Activated CD8-positive, alpha-beta T cell treated with anti-CD3 and anti-CD28 coated beads for 36 hours (primary cell): ENCODE measurements around the gene MFNG. TPM values are rescaled to one million over a fixed set of nuclear protein-coding genes. Genes with fewer than 3 reads are reported as not detected.
"Not testable (repeated sequence)": the region's sequence is repeated elsewhere in the genome, so short reads cannot be mapped to it uniquely, and the experiment has no call there.

Experiments
- ATAC-seq: fragments of 200-7000 bp; cut with Tn5 transposase; one replicate; pipeline ENCODE4 v1.10.0; 2021; ENCODE audit warnings: mild to moderate bottlenecking, moderate library complexity
- CTCF ChIA-PET: fragments of 350-600 bp; sonication (Branson Sonifier 250); formaldehyde crosslinking; loops from one replicate; lab custom pipeline; 2021; ENCODE audit warnings: antibody characterized with exemption; lab: Charles Lee
- POLR2A ChIA-PET: fragments of 350-600 bp; sonication (Branson Sonifier 250); formaldehyde crosslinking; loops from one replicate; lab custom pipeline; 2021; ENCODE audit warnings: antibody characterized with exemption; lab: Charles Lee
- DNase-seq: peaks from one replicate; pipeline ENCODE4 v3.0.0-alpha.2; 2020
- H3K27ac Mint-ChIP-seq: one replicate; pipeline ENCODE4 v1.8.0; 2021; ENCODE audit warnings: mild to moderate bottlenecking, mixed read lengths
- H3K27me3 Mint-ChIP-seq: one replicate; pipeline ENCODE4 v1.8.0; 2021; ENCODE audit warnings: mixed read lengths
- H3K36me3 Mint-ChIP-seq: one replicate; pipeline ENCODE4 v1.8.0; 2021; ENCODE audit warnings: low read depth, mixed read lengths
- H3K4me1 Mint-ChIP-seq: one replicate; pipeline ENCODE4 v1.8.0; 2021; ENCODE audit warnings: low read depth, mixed read lengths
- H3K4me3 Mint-ChIP-seq: one replicate; pipeline ENCODE4 v1.8.0; 2021; ENCODE audit warnings: mild to moderate bottlenecking, moderate library complexity, mixed read lengths
- H3K9me3 Mint-ChIP-seq: one replicate; pipeline ENCODE4 v1.8.0; 2021; ENCODE audit warnings: mixed read lengths
- CTCF ChIP-seq: fragments of 200-600 bp; IDR thresholded peaks from one replicate; pipeline ENCODE4 v1.8.0; 2022; ENCODE audit warnings: antibody characterized with exemption, mild to moderate bottlenecking
- intact Hi-C: fragments of 100-400 bp; cut with micrococcal nuclease; formaldehyde crosslinking; loops from one replicate; pipeline ENCODE4 v1.10.0; 2022
- total RNA-seq, 2 experiments: library from RNA; stranded (reverse); gene quantifications; one replicate each; pipeline ENCODE4 v1.2.3, GENCODE V29; 2021

MFNG gene
- total RNA-seq, 2 experiments from 2014 or later = 155 to 160 TPM

GRCh38 chr22:37472418-37473006 is 13.7 kb downstream of the MFNG start:
- Mint-ChIP-seq H3K4me3 (no peak overlapping the region), H3K4me1 (peaks cover 5% of the 10 kb centered on the region), H3K36me3 (peaks cover 47% of the 10 kb centered on the region), H3K27ac (peak overlapping the region; percentile 42), H3K9me3 (no peaks in the 10 kb centered on the region), H3K27me3 (no peaks in the 10 kb centered on the region)
- CTCF ChIA-PET = interaction anchor here (0.7 to 2.8 kb wide), 33 partner anchors 8 to 212 kb away, joined by 3 to 31 read pairs (median 4); partner anchors contain the start of gene MFNG
- DNase-seq (peak; percentile 48), ATAC-seq (no peak)
- POLR2A ChIA-PET = interaction anchor here (0.6 to 1.5 kb wide), 4 partner anchors 8 to 230 kb away, joined by 3 to 13 read pairs (median 4); partner anchors contain the start of gene MFNG
- peak; percentile 70 for TF ChIP-seq CTCF
- intact Hi-C loops = no loop called here

GRCh38 chr22:37471727-37472417 is 14.3 kb downstream of the MFNG start:
- H3K4me3 Mint-ChIP-seq = no peak overlapping the region
- ChIA-PET CTCF (interaction anchor here (0.7 to 2.8 kb wide), 30 partner anchors 9 to 212 kb away, joined by 3 to 31 read pairs (median 4); partner anchors contain the start of gene MFNG), POLR2A (interaction anchor here (0.5 to 1.5 kb wide), 4 partner anchors 8 to 229 kb away, joined by 3 to 13 read pairs (median 3); partner anchors contain the start of gene MFNG)
- H3K27ac Mint-ChIP-seq = no peak overlapping the region
- no peak for ATAC-seq
- H3K36me3 Mint-ChIP-seq = peaks cover 40% of the 10 kb centered on the region
- DNase-seq = no peak
- no peaks in the 10 kb centered on the region for H3K27me3 Mint-ChIP-seq
- no peak for TF ChIP-seq CTCF
- peaks cover 3% of the 10 kb centered on the region for H3K4me1 Mint-ChIP-seq
- intact Hi-C loops = no loop called here
- no peaks in the 10 kb centered on the region for H3K9me3 Mint-ChIP-seq

GRCh38 chr22:37470087-37470445 is 16.1 kb downstream of the MFNG start:
- DNase-seq = no peak
- CTCF ChIA-PET = interaction anchor here (1.4 kb wide), 1 partner anchor 154 kb away, joined by 3 read pairs; no protein-coding TSS in a partner anchor
- H3K27ac Mint-ChIP-seq = no peak overlapping the region
- no peaks in the 10 kb centered on the region for H3K27me3 Mint-ChIP-seq
- H3K4me1 Mint-ChIP-seq = peaks cover 5% of the 10 kb centered on the region
- TF ChIP-seq CTCF = no peak
- POLR2A ChIA-PET = interaction anchor here (0.9 to 1.0 kb wide), 2 partner anchors 14 to 36 kb away, joined by 3 to 5 read pairs; no protein-coding TSS in a partner anchor
- H3K36me3 Mint-ChIP-seq = peaks cover 40% of the 10 kb centered on the region
- no peak overlapping the region for H3K4me3 Mint-ChIP-seq
- ATAC-seq = no peak
- intact Hi-C loops = no loop called here
- H3K9me3 Mint-ChIP-seq = no peaks in the 10 kb centered on the region

GRCh38 chr22:37469416-37470086 is 16.6 kb downstream of the MFNG start:
- intact Hi-C loops = no loop called here
- H3K4me3 Mint-ChIP-seq = no peak overlapping the region
- CTCF ChIA-PET = interaction anchor here (1.4 kb wide), 1 partner anchor 153 kb away, joined by 3 read pairs; no protein-coding TSS in a partner anchor
- DNase-seq (no peak), ATAC-seq (no peak)
- no peaks in the 10 kb centered on the region for H3K9me3 Mint-ChIP-seq
- peaks cover 36% of the 10 kb centered on the region for H3K36me3 Mint-ChIP-seq
- H3K4me1 Mint-ChIP-seq = peaks cover 5% of the 10 kb centered on the region
- POLR2A ChIA-PET = interaction anchor here (0.9 to 1.0 kb wide), 2 partner anchors 13 to 36 kb away, joined by 3 to 5 read pairs; no protein-coding TSS in a partner anchor
- no peaks in the 10 kb centered on the region for H3K27me3 Mint-ChIP-seq
- no peak for TF ChIP-seq CTCF
- no peak overlapping the region for H3K27ac Mint-ChIP-seq

GRCh38 chr22:37468201-37468695 is 17.9 kb downstream of the MFNG start:
- CTCF ChIA-PET, H3K27ac Mint-ChIP-seq, DNase-seq, H3K4me1 Mint-ChIP-seq, intact Hi-C loops, H3K27me3 Mint-ChIP-seq, H3K9me3 Mint-ChIP-seq, H3K4me3 Mint-ChIP-seq, POLR2A ChIA-PET, ATAC-seq: not testable (repeated sequence)
- H3K36me3 Mint-ChIP-seq = peaks cover 34% of the 10 kb centered on the region
